Anterior cingulate cortex (tissue), 58 donors: Measurements from ENCODE around the gene MAGEA11.
"Not testable (repeated sequence)": the region's sequence is repeated elsewhere in the genome, so short reads cannot be mapped to it uniquely, and the experiment has no call there.

Experiments
- DNase-seq, 58 donors: peaks; one replicate each; lab custom pipeline; 2025; lab: John Stamatoyannopoulos, UW

MAGEA11 gene

GRCh38 chrX:149711545-149712236 lies at the start of gene MAGEA11:
MAGEA11 (plus strand) TSS chrX:149712060; CDS start chrX:149713160, 1,100 bp downstream.
- DNase-seq = no peak

GRCh38 chrX:149675088-149675487 lies 36.8 kb upstream of the MAGEA11 start:
- not testable (repeated sequence) for DNase-seq

- DNase-seq = not testable (repeated sequence)
Observed at GRCh38 chrX:149675554-149675953, 36.3 kb upstream of the MAGEA11 start.

GRCh38 chrX:149679164-149679678 lies 32.6 kb upstream of the MAGEA11 start:
- DNase-seq = not testable (repeated sequence)

GRCh38 chrX:149681182-149681581 lies 30.7 kb upstream of the MAGEA11 start:
- no peak for DNase-seq

- no peak for DNase-seq
Observed at GRCh38 chrX:149682031-149682430, 29.8 kb upstream of the MAGEA11 start.

- DNase-seq = no peak
Observed at GRCh38 chrX:149682956-149683947, 28.6 kb upstream of the MAGEA11 start.

- no peak for DNase-seq
Observed at GRCh38 chrX:149683966-149684730, 27.7 kb upstream of the MAGEA11 start.

GRCh38 chrX:149687991-149688390 lies 23.9 kb upstream of the MAGEA11 start:
- no peak for DNase-seq

GRCh38 chrX:149688552-149688951 lies 23.3 kb upstream of the MAGEA11 start:
- no peak for DNase-seq

GRCh38 chrX:149691794-149692193 lies 20.1 kb upstream of the MAGEA11 start:
- DNase-seq = no peak

GRCh38 chrX:149692686-149693272 lies 19.1 kb upstream of the MAGEA11 start:
- DNase-seq = not testable (repeated sequence)

GRCh38 chrX:149699761-149700160 lies 12.1 kb upstream of the MAGEA11 start:
- DNase-seq = no peak

- DNase-seq = no peak
Observed at GRCh38 chrX:149704664-149705063, 7.2 kb upstream of the MAGEA11 start.

GRCh38 chrX:149707147-149707901 lies 4.5 kb upstream of the MAGEA11 start:
- DNase-seq = no peak

- no peak for DNase-seq
Observed at GRCh38 chrX:149712831-149713230, 971 bp downstream of the MAGEA11 start.

GRCh38 chrX:149713279-149714050 lies 1.6 kb downstream of the MAGEA11 start:
- no peak for DNase-seq

- no peak for DNase-seq
Observed at GRCh38 chrX:149715468-149715867, 3.6 kb downstream of the MAGEA11 start.
